H54 (cell line): ENCODE data around the gene PARP16.

ENCODE experiments used
- DNase-seq: peaks from one replicate; pipeline ENCODE4 v3.0.0; 2011; ENCODE audit warnings: low spot score, mixed read lengths; ENCODE audit not compliant: insufficient read length
- FAIRE-seq: peaks from 3 replicates; lab custom pipeline; 2011; peaks lifted over from hg19 to GRCh38; lab: Jason Lieb, UNC
- POLR2A ChIP-seq: IDR thresholded peaks from 2 replicates; pipeline ENCODE4 v1.6.1; 2011; ENCODE audit warnings: low read depth, mild to moderate bottlenecking, low read length

PARP16 gene

DNA sequence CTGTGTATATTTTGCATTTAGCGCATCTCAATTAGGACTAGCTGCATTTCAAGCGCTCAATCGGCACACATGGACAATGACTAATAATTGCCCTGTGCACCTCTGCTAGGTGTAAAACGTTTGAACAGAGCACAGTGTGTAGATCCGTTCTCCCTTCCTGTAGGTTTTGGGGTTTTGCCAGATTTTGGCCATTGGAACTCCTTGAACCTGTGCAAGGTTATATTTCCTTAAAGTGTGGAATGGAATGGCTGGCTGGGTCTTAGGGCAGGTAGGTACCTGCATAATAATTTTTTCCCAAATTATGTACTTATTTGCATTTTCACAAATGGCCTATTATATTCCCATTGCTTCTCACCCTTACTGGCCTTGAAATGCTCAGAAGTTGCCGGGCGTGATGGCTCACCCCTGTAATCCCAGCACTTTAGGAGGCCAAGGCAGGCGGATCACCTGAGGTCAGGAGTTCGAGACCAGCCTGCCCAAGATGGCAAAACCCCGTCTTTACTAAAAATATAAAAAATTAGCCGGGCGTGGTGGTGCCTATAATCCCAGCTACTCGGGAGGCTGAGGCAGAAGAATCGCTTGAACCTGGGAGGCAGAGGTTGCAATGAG lies 18.6 kb upstream of the PARP16 start:
- no peak for DNase-seq

DNA sequence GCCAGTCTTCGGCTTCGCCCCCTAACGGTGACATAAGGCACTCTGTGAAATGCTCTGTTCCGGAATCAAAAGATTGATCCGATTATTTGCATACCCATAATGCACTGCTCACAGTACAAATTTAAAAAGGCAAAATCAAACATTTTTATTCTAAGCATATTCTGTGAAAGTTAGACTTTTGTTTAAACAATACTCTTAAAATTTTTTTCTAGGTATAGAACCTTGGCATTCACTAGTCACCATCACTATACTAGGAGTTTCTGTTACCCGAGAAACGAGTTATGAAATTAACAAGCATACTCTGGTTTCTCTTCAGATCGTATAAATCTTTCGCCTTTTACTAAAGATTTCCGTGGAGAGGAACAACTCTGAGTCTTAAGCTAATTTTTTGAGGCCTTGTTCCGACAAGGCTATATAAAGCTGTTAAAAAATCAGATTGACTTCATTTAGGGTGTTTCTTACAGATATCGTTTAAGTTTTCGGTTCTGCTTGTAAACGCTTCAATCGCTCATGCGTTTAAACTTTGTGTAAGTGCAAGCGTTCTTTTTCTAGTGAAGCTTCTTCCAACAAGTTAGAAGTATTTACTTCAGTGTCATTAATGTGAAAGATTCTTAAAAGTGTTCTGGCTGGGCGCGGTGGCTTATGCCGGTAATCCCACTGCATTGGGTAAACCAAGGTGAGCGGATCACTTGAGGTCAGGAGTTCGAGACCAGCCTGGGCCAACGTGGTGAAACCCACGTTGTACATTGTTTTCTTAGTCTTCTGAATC lies 17.9 kb upstream of the PARP16 start, which contains the start of gene RNU5B-1:
Gene RNU5B-1, plus strand, starts transcription at position 297 of the 769 bp plus-strand sequence.
- no peak for FAIRE-seq
- DNase-seq: no peak
- TF ChIP-seq POLR2A: peak; percentile 97

More for the DNA sequence above, 18.6 kb upstream of the PARP16 start:
- no peak for FAIRE-seq
- no peak for TF ChIP-seq POLR2A

DNA sequence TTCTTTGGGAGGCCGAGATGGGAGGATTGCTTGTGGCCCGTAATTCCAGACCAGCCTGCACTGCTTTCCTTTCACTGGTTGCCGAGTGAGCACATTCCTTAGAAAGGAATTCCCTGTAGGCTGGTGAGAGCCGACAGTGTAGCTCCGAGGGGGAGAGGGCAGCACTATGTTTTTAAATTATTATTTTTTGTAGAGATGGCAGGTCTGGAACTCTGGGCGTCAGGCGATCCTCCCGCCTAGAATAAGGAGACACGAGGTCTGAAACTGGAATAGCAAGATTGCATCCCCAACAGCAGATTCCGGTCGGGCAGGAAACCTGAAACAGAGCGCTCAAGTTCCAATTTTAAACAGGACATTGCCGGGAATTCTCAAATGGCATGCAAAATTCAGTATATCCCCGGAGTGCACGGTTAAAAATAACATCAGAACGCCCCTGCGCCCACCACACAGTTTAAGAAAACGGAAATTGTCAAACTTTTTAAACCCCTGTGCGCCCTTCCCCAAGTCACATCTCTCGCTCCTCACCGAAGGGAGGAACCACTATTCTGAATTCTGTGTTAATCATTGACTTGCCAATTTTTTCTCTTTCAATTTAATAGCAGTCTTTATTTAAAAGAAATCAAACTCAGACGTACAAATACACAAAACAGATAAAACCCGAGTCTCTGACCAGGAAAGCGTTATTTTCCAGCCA lies 17.2 kb upstream of the PARP16 start:
- TF ChIP-seq POLR2A: 0 out of 2 replicates have a peak, but pooled peaks have one; percentile 1
- DNase-seq (no peak), FAIRE-seq (no peak)

DNA sequence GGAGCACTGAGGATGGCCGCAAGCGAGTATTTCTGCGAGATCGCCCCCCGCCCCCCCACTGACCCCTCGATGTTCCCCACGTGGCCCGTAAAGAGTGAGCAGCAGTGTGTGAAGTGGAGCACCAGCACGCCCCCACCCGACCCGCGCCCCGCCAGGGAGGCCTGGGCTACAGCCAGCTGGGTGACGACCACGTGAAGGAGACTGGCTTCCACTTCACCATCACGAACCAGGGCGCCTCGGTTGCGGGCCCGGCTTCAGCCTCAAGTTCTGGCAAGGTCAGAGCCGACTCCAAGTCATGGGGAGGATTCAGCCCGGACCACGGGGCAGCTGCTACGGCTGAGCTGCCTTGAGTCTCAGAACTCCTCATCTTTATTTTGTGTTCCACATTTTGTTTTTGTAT lies 15.4 kb upstream of the PARP16 start:
- FAIRE-seq (no peak), DNase-seq (no peak)
- TF ChIP-seq POLR2A: no peak

GRCh38 chr15:65300924-65301441 lies 14.3 kb upstream of the PARP16 start:
- TF ChIP-seq POLR2A: no peak
- DNase-seq: no peak
- FAIRE-seq: no peak

DNA sequence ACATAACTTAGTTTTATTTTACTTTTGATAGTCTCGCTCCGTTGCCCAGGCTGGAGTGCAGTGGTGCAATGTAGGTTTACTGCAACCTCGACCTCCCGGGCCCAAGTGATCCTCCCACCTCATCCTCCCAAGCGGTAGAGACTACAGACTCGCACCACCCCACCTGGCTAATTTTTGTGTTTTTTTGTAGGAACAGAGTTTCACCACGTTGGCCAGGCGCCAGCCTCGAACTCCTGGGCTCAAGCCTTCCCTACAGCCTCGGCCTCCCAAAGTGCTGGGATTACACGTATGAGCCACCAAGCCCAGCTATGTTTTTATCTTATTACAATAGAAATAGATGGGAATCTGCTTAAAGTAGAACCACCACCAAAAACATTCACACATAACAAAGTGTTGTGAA lies 12.0 kb upstream of the PARP16 start:
- TF ChIP-seq POLR2A: no peak
- no peak for DNase-seq
- no peak for FAIRE-seq

GRCh38 chr15:65292938-65293518 lies 6.3 kb upstream of the PARP16 start:
- TF ChIP-seq POLR2A: no peak
- DNase-seq (no peak), FAIRE-seq (no peak)

GRCh38 chr15:65290228-65290627 lies 3.5 kb upstream of the PARP16 start:
- FAIRE-seq (no peak), DNase-seq (no peak)
- no peak for TF ChIP-seq POLR2A

DNA sequence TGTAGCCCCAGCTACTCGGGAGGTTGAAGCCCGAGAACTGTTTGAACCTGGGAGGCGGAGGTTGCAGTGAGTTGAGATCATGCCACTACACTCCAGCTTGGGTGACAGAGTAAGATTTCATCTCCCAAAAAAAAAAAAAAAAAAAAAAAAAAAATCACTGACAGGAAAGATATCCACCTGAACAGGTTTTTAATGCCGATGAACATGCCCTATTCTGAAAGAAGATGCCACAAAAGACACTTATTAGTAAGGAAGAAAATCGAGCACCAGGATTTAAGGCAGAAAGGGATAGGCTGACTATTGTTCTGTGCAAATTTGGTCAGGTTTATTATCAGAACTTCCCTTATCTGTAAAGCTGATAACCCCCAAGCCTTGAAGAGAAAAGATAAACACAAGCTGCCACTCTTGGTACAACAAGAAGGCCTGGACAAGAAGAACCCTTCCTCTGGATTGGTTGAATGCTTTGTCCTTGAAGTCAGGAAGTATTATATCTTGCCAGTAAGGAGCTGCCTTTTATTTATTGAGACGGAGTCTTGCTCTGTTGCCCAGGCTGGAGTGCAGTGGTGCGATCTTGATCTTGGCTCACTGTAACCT lies 2.7 kb upstream of the PARP16 start:
- DNase-seq: no peak
- no peak for TF ChIP-seq POLR2A
- no peak for FAIRE-seq

- DNase-seq (no peak), FAIRE-seq (no peak)
- TF ChIP-seq POLR2A: no peak
These were observed 805 bp upstream of the PARP16 start for GRCh38 chr15:65287520-65287855.

DNA sequence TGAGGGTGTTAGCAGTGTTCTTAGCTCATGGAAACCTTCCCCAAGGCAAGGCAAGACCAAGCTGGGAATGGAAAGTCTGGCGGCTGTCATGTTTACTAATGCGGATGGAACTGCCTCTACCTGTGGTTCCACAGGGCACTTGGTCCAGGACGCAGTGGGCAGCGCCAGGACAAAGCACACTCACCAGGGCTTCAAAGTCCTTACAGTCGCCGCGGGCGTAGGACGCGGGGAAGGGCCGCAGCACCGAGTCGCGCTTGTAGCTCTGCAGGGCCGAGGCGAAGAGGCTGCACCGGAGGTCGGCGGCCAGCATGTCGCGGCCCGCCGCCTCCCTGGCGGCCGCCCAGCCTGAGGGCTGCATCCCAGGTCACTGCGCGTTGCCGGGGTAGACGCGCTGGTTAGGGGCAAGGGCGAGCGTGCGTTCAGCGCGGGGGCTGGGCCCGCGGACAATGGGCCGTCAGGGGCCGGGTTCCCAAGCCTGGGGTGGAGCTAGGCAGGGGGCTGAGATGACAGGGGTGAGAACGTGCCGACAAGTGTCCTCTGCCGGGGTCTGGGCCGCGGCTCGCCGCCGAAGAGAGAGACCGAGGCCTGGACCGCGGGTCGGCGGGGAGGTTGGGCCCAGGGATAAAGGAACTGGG lies 497 bp downstream of the PARP16 start:
- no peak; the same call in 1 of the 2 replicates for TF ChIP-seq POLR2A
- FAIRE-seq (no peak), DNase-seq (no peak)

- TF ChIP-seq POLR2A: no peak
- FAIRE-seq (no peak), DNase-seq (no peak)
These were observed 1.2 kb downstream of the PARP16 start for GRCh38 chr15:65285291-65286068.
